Measurements from ENCODE around the gene EHD4. TPM values are rescaled to one million over a fixed set of nuclear protein-coding genes. Genes with fewer than 3 reads are reported as not detected.

The EHD4 gene
- total RNA-seq, 1 experiment from 2014 or later: 26.9 TPM

- DNase-seq (ENCODE audit: low read depth): no peak
Measured at GRCh38 chr15:41994772-41995475, 22.6 kb upstream of the EHD4 start.

DNA sequence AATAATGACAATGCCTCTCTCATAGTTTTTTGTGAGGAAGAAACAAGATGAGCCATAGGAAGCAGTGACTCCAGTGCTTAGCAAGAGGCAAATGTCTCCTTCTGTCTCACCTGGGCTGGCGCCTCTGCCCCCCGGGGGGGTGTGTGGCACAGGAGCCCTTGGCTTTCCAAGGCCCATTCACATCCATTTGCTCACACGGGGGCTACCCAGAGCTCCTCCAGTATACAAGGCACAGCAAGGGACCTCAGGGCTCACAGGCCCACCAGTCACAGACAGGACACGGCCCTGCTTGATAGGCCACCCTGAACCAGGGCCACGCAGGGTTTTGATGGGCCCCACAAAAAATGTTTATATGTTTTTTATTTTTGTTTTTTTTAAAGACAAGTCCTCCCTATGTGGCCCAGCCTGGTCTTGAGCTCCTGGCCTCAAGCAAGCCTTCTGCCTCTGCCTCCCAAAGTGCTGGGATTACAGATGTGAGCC, 21.9 kb upstream of the EHD4 start:
- DNase-seq (ENCODE audit: low read depth): no peak

DNA sequence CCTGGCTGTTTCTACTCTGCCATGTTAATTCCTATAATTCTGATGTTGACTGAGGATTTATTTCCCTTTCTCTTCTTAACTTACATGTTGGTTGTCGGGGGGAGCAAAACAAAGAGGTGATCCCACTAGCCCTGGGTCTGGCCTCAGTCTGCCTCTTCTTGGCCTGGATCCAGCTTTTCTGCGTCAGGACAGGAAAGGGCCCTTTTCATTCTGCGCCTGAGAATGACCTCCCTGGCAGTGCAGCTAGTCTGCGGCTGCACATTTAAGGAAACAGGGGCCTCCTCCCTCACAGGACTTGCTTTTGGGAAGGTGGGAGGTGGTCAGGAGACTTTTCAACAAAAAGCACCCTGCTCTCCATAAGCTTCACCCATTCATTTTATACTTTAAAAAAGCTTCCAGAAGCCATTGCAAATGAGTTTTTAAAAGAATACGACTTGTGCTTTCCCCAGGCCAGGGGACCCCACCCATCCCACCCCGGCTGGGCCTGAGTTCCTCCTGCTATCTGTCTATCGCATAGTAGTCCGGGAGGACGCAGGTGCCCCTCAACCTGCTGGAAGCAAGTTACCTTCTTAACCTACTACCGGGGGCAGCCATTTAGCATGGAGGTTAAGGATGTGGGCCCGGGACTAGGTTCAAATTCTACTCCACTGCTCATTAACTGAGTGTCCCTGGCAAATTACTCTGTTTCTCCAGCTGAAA, 21.3 kb upstream of the EHD4 start:
- DNase-seq (ENCODE audit: low read depth): no peak

DNA sequence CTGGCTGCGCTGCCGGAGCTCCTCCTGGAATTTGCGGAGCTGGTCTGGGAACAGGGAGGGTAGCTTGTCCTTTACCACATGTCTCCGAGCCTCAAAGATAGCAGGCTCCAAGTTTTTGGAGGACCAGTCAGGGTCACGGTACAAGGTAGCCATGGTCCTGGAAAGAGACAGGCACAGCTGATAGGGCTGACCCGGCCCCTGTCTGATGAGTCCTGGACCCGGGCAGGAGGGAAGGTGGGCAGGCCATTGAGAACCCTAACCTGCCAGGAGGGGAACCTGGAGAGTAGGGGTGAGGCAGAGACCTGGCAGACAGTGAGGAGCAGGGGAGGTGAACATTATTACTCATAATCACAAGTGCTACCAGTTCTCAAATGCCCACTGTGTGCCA, 20.4 kb upstream of the EHD4 start:
- no peak for DNase-seq (ENCODE audit: low read depth)

- no peak for DNase-seq (ENCODE audit: low read depth)
Measured at GRCh38 chr15:41992151-41992802, 19.9 kb upstream of the EHD4 start.

GRCh38 chr15:41990691-41991090, 18.3 kb upstream of the EHD4 start:
- no peak for DNase-seq (ENCODE audit: low read depth)

GRCh38 chr15:41990243-41990605, 17.9 kb upstream of the EHD4 start:
- no peak for DNase-seq (ENCODE audit: low read depth)

DNA sequence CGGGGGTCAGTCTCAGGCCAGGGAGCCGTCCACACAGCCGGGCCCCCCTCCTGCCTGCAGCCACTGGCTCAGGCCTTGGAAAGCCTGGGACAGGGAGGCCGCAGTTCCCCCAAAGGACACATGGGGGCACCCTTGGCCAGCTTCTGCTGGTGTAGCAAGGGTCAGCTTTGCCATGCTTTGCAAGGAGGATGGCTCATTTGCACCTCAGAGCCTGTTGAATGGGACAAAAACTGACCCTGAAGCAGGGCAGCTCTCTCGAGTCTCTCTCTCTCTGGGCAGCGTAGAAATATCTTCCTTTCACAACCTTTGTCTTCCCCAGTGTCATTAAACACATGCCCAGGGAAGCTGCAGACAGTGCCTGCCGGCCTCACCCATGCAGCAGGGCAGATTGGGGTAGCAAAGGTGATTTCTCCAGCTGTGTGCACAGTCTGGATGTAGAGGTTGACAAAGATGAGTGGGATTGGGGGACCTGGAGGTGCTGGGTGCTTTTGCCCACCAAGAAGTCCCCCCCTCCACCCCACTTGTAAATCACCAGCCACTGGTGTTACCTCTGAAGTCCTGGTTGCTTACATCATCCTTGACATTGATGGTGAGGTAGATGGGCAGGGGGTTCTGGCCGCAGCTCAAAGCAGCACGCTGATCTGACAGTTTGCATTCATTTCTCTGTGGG, 17.4 kb upstream of the EHD4 start:
- DNase-seq (ENCODE audit: low read depth): peak; percentile 79

- DNase-seq (ENCODE audit: low read depth): no peak
Measured at GRCh38 chr15:41988896-41989572, 16.7 kb upstream of the EHD4 start.

- no peak for DNase-seq (ENCODE audit: low read depth)
Measured at GRCh38 chr15:41987925-41988275, 15.5 kb upstream of the EHD4 start.

GRCh38 chr15:41987246-41987924, 15.0 kb upstream of the EHD4 start:
- DNase-seq (ENCODE audit: low read depth): no peak

DNA sequence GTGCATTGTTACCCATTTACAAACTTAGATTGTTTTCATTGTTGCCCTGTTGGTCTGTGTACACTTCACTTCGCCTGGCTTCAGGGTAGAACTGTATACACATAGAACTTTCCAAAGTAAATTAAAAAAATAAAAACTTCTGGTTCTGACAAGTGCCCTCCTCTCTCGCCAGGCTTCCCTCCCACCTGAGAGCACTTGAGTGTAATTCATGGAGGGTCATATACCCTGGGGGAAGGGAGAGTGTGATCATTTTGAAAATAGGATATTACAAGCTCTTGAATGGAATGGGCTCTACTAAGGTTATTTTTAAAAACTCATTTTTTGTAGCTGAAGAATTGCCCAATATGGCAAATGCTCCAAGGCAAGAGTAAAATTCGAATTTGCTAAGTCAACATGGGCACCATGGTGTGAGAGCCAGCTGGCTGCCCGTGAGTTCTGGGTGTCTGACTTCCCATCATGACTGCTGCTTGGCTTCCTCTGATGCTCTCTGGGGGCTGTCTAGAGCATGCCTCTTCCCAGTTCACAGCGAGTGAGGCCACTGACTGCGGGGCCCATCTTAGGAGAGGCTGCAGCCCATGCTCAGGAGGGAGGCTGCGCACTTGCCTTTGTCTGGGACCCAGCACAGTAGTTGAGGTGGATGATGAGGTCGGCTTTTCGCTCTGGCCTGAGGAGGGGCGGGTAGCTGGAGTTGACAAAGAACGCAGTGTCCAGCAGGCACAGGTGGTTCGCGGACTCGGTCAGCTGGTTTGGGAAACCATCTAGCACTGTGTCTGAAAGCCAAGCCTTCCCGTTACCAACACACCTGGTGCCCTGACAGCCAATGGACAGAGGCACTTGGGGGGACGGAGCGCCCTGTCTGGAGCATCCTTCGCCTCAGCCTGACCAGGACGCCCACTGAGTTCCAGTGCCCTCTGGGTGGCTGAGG, 13.1 kb upstream of the EHD4 start:
- no peak for DNase-seq (ENCODE audit: low read depth)

DNA sequence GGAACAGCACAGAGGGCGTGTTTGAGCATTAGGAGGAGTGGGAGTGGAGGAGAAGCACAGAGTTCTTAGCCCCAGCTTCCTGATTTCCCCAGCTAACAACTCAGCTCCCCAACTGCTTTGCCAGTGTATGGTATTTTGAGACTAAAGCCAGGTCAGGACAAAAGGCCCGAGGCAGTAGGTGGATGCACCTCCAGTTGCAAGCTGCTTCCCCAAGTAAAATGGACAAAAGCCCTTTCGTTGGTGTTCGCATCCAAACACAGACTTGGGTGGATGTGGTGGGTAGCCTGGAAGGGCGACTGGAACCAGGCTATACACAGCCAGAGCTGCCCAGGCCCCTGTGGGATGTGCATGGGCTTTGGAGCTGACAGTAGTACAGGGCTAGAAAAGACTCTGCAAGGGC, 12.3 kb upstream of the EHD4 start:
- DNase-seq (ENCODE audit: low read depth): no peak

GRCh38 chr15:41983621-41984571, 11.5 kb upstream of the EHD4 start:
- DNase-seq (ENCODE audit: low read depth): no peak

GRCh38 chr15:41983221-41983620, 10.9 kb upstream of the EHD4 start:
- DNase-seq (ENCODE audit: low read depth): no peak

DNA sequence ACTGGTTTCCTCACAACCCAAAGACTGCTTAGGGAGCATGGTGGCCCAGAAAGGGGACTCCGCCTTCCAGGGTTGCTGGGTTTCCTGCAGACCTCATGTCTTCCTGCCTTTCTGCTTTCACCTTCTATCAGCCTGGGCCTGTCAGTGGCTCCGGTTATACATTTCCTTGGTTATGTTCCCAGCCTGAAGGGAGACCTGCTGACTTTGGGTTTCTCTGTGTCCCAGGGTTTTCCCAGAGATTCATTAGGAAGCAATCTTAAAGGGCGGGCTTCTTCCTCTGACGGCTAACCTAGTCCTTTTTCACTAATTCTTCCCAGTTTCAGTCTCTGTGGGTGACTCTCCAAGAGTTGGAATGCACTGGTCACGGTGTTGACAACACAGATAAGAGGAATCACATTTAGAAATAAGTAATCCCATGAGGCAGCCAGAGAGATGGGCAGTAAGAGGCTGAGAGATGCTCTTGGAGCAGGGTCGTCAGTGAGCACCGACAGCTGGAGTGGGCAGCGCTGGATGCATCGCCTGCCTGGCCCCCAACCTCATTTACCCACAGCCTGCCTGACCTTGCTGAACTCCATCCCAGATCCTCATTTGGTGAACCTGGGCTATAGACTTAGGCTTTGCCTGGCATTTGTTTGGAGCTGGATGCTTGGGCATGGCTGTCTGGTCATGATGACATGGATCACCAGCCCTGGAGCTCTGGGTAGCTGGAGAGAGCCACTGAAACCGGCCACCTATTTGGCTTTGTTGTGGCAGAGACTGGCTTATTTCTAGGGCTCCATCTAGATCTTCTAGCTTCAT, 10.0 kb upstream of the EHD4 start:
- no peak for DNase-seq (ENCODE audit: low read depth)

DNA sequence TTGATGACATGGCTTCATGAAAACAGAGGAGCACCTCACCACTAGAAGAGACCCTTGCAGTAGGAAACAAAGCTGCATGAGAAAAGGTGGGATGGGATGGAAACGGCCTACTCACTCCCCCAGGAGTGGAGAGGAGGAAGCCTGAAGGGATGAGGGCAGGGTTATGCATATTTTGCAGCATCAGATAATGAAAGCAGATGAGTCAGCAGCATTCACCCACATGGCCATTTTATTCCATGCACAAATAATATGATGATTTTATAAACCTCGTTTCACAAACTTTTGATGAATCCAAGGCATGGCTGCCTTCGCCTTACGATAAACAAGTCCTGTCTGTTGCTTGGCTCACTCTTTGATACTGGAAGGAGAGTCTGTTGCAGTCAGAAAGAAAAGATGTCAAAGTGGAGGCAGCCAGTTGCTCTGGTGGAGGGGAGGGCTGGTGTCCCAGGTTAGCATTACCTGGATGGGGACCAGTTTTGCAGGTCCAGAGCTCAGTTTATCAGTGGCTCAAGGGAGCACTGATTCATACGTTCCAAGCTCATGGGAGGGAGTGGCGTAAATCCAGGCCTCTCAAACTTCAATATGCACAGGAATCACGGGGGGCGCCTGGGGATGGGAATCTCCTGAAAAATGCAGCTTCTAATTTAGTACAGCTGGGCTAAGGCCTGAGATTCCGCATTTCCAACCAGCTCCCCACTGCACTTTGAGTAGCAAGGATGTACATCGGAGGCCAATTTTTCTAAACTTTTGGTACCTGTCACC, 9.2 kb upstream of the EHD4 start:
- no peak for DNase-seq (ENCODE audit: low read depth)
